Sigmoid colon (tissue), 7 donors: ENCODE results near the gene PLEKHG7. TPM values are rescaled to one million over a fixed set of nuclear protein-coding genes. Genes with fewer than 3 reads are reported as not detected.
"Not testable (repeated sequence)": the region's sequence is repeated elsewhere in the genome, so short reads cannot be mapped to it uniquely, and the experiment has no call there.

Experiments used
- DNase-seq: peaks from one replicate; pipeline ENCODE4 v3.0.0-alpha.2; 2019
- H3K27ac ChIP-seq, 4 donors: fragments of 200-600 bp; sonication (generic); one replicate each; pipeline ENCODE4 v1.5.1; 2016 to 2019; ENCODE audit warnings: mild to moderate bottlenecking in 1 of 4
- H3K27me3 ChIP-seq, 3 donors: fragments of 200-600 bp; sonication (generic); one replicate each; pipeline ENCODE4 v1.5.1; 2019; ENCODE audit warnings: mild to moderate bottlenecking in 1 of 3
- H3K36me3 ChIP-seq, 4 donors: fragments of 200-600 bp; sonication (generic); one replicate each; pipeline ENCODE4 v1.5.1; 2016 to 2019
- H3K4me1 ChIP-seq, 4 donors: fragments of 200-600 bp; sonication (generic); one replicate each; pipeline ENCODE4 v1.5.1; 2017 to 2019
- H3K4me3 ChIP-seq, 4 donors: fragments of 200-600 bp; sonication (generic); one replicate each; pipeline ENCODE4 v1.5.1; 2017 to 2019; ENCODE audit warnings: mild to moderate bottlenecking in 2 of 4, moderate library complexity in 1 of 4
- H3K9me3 ChIP-seq, 4 donors: fragments of 200-600 bp in 3 of 4; sonication (generic) in 3 of 4; one replicate each; pipeline versions ENCODE4 v1.5.1 to v1.6.1; 2013 to 2019
- CTCF ChIP-seq, 4 experiments: fragments of 450-650 bp in 3 of 4; fragments of 200-600 bp in 1 of 4; IDR thresholded peaks; one replicate each; pipeline ENCODE4 v1.5.1; 2016 to 2019; ENCODE audit warnings: antibody characterized with exemption in 4 of 4, mild to moderate bottlenecking in 3 of 4, moderate library complexity in 2 of 4
- EP300 ChIP-seq, 4 donors: sonication (generic); formaldehyde crosslinking; IDR thresholded peaks; one replicate each; pipeline ENCODE4 v1.6.1; 2017; ENCODE audit warnings: antibody characterized with exemption in 4 of 4
- POLR2A ChIP-seq, 2 donors: fragments of 450-650 bp; IDR thresholded peaks; one replicate each; pipeline ENCODE4 v1.6.1; 2016; ENCODE audit warnings: antibody characterized with exemption in 2 of 2, mild to moderate bottlenecking in 2 of 2, moderate library complexity in 2 of 2
- POLR2AphosphoS5 ChIP-seq, 4 donors: sonication (generic); formaldehyde crosslinking; IDR thresholded peaks; one replicate each; pipeline ENCODE4 v1.6.1; 2017; ENCODE audit warnings: antibody characterized with exemption in 4 of 4
- WGBS, 2 donors: extraction: QIAGEN DNeasy Blood & Tissue Kit; methylation state at CpG; one replicate each; pipeline ENCODE4 v1.1.7; 2013; 5-methylcytosine and 5-hydroxymethylcytosine counted together
- intact Hi-C: fragments of 100-400 bp; cut with DNase I; formaldehyde crosslinking; loops from one replicate; pipeline ENCODE4 v1.15.1; 2023
- polyA plus RNA-seq, 3 donors: library from polyadenylated mRNA; stranded (reverse); fragments of 200-250 nt; gene quantifications; one replicate each; pipeline ENCODE4 v1.2.3, GENCODE V29; 2013
- total RNA-seq, 4 donors: library from RNA; depleted of rRNA; stranded (reverse); fragments of >200 nt; gene quantifications; one replicate each; pipeline ENCODE4 v1.1.0, GENCODE V29; 2016
- donor health status: healthy with polysubstance abuse.
- donor health status: Bipolar disorder and iron deficiency.
- donor health status: healthy.

Gene PLEKHG7
- total and polyA plus RNA-seq, 7 donors: 0.23 to 0.71 (median 0.50) TPM; not detected in 3

GRCh38 chr12:92745856-92746550, 43.2 kb downstream of the PLEKHG7 start:
- Histone ChIP-seq H3K27ac (peak overlapping the region in 3 of 4 donors; percentile 11 to 30 (median 17)), H3K36me3 (no peaks in the 10 kb centered on the region), H3K9me3 (no peaks in the 10 kb centered on the region), H3K4me3 (no peak overlapping the region), H3K27me3 (no peaks in the 10 kb centered on the region), H3K4me1 (no peaks in the 10 kb centered on the region)
- TF ChIP-seq POLR2A (IDR thresholded peaks at IDR 0.05) (no peak), EP300 (IDR thresholded peaks at IDR 0.05) (no peak), CTCF (IDR thresholded peaks at IDR 0.05) (no peak), POLR2AphosphoS5 (IDR thresholded peaks at IDR 0.05) (peak in 3 of 4 donors; percentile 31 to 63 (median 34))
- intact Hi-C loops: no loop called here
- DNase-seq: peak; percentile 87
- 83 to 87% methylated on average over 4 of the region's 4 CpGs for WGBS, 2 donors

GRCh38 chr12:92747151-92747550, 44.4 kb downstream of the PLEKHG7 start:
- no peaks in the 10 kb centered on the region for H3K27me3 ChIP-seq
- intact Hi-C loops: no loop called here
- H3K4me3 ChIP-seq: no peak overlapping the region
- no peaks in the 10 kb centered on the region for H3K9me3 ChIP-seq
- no peak for DNase-seq
- TF ChIP-seq CTCF (IDR thresholded peaks at IDR 0.05) (no peak), POLR2A (IDR thresholded peaks at IDR 0.05) (no peak), EP300 (IDR thresholded peaks at IDR 0.05) (no peak), POLR2AphosphoS5 (IDR thresholded peaks at IDR 0.05) (no peak)
- WGBS, 2 donors: 52 to 84% methylated on average over 1 of the region's 1 CpG
- H3K27ac ChIP-seq: no peak overlapping the region
- H3K4me1 ChIP-seq: no peaks in the 10 kb centered on the region
- no peaks in the 10 kb centered on the region for H3K36me3 ChIP-seq

- intact Hi-C loops, H3K9me3 ChIP-seq: not testable (repeated sequence)
Measured at GRCh38 chr12:92749691-92750090, 46.9 kb downstream of the PLEKHG7 start.

GRCh38 chr12:92753976-92754885, 51.4 kb downstream of the PLEKHG7 start:
- H3K36me3 ChIP-seq: no peaks in the 10 kb centered on the region
- H3K27ac ChIP-seq: peak overlapping the region in 1 of 4 donors; percentile 56
- H3K4me3 ChIP-seq: no peak overlapping the region
- DNase-seq: no peak
- no peaks in the 10 kb centered on the region for H3K9me3 ChIP-seq
- H3K4me1 ChIP-seq: no peaks in the 10 kb centered on the region
- TF ChIP-seq POLR2AphosphoS5 (IDR thresholded peaks at IDR 0.05): peak in 1 of 4 donors; percentile 22
- no peak for TF ChIP-seq CTCF (IDR thresholded peaks at IDR 0.05)
- H3K27me3 ChIP-seq: no peaks in the 10 kb centered on the region
- intact Hi-C loops: no loop called here
- 86 to 91% methylated on average over 10 of the region's 10 CpGs for WGBS, 2 donors

More at GRCh38 chr12:92749691-92750090, 46.9 kb downstream of the PLEKHG7 start:
- H3K27me3 ChIP-seq, H3K4me3 ChIP-seq, H3K27ac ChIP-seq, DNase-seq, H3K36me3 ChIP-seq, H3K4me1 ChIP-seq: not testable (repeated sequence)

GRCh38 chr12:92756898-92757596, 54.3 kb downstream of the PLEKHG7 start:
- Histone ChIP-seq H3K4me1 (no peaks in the 10 kb centered on the region), H3K27me3 (no peaks in the 10 kb centered on the region), H3K36me3 (no peaks in the 10 kb centered on the region), H3K4me3 (no peak overlapping the region), H3K27ac (no peak overlapping the region), H3K9me3 (no peaks in the 10 kb centered on the region)
- WGBS, 2 donors: 71 to 78% methylated on average over 3 of the region's 3 CpGs
- TF ChIP-seq POLR2AphosphoS5 (IDR thresholded peaks at IDR 0.05) (no peak), EP300 (IDR thresholded peaks at IDR 0.05) (no peak), POLR2A (IDR thresholded peaks at IDR 0.05) (no peak), CTCF (IDR thresholded peaks at IDR 0.05) (no peak)
- intact Hi-C loops: no loop called here
- no peak for DNase-seq
